Heart right ventricle (tissue), 16 donors: ENCODE results near the gene SRGAP1. TPM values are rescaled to one million over a fixed set of nuclear protein-coding genes. Genes with fewer than 3 reads are reported as not detected.

Experiments used
- ATAC-seq, 8 donors: fragments of 200-7000 bp; cut with Tn5 transposase; one replicate each; pipeline ENCODE4 v1.9.1; 2020; ENCODE audit warnings: mild to moderate bottlenecking in 8 of 8, moderate library complexity in 8 of 8, moderate number of reproducible peaks in 1 of 8
- DNase-seq, 2 donors: peaks; one replicate each; pipeline ENCODE4 v3.0.0-alpha.2; 2020
- H3K27ac ChIP-seq, 10 donors: fragments of 200-600 bp; sonication (generic) in 2 of 10; one replicate each; pipeline versions ENCODE4 v1.5.0 to v1.8.0; 2020 to 2022; ENCODE audit warnings: mild to moderate bottlenecking in 3 of 10
- H3K27me3 ChIP-seq, 7 donors: fragments of 200-600 bp; one replicate each; pipeline ENCODE4 v1.8.0; 2021 to 2022; ENCODE audit warnings: mild to moderate bottlenecking in 2 of 7
- H3K36me3 ChIP-seq, 9 donors: fragments of 200-600 bp; sonication (generic) in 1 of 9; one replicate each; pipeline versions ENCODE4 v1.5.0 to v1.8.0; 2020 to 2022; ENCODE audit warnings: mild to moderate bottlenecking in 2 of 9
- H3K4me1 ChIP-seq, 9 donors: fragments of 200-600 bp; sonication (generic) in 1 of 9; one replicate each; pipeline versions ENCODE4 v1.5.0 to v1.8.0; 2020 to 2022; ENCODE audit warnings: mild to moderate bottlenecking in 4 of 9
- H3K4me3 ChIP-seq, 10 donors: fragments of 200-600 bp; sonication (generic) in 2 of 10; one replicate each; pipeline versions ENCODE4 v1.5.0 to v1.8.0; 2020 to 2022; ENCODE audit warnings: mild to moderate bottlenecking in 7 of 10, moderate library complexity in 2 of 10
- H3K9me3 ChIP-seq, 11 donors: fragments of 200-600 bp in 10 of 11; sonication (generic) in 2 of 11; one replicate each; pipeline versions ENCODE4 v1.5.0 to v1.8.0; 2013 to 2022; ENCODE audit warnings: mild to moderate bottlenecking in 2 of 11, control low read depth in 1 of 11, moderate library complexity in 1 of 11
- CTCF ChIP-seq, 9 donors: fragments of 200-600 bp; sonication (generic) in 2 of 9; IDR thresholded peaks; one replicate each; pipeline versions ENCODE4 v1.5.0 to v1.8.0; 2021 to 2022; ENCODE audit warnings: antibody characterized with exemption in 9 of 9, mild to moderate bottlenecking in 5 of 9, moderate library complexity in 1 of 9
- WGBS, 2 donors: extraction: QIAGEN DNeasy Blood & Tissue Kit; methylation state at CpG; one replicate each; pipeline ENCODE4 v1.1.7; 2013; ENCODE audit warnings: inconsistent platforms in 1 of 2; 5-methylcytosine and 5-hydroxymethylcytosine counted together
- intact Hi-C, 10 donors: fragments of 100-400 bp; cut with DNase I; formaldehyde crosslinking; loops; one replicate each; pipeline versions ENCODE4 v1.11.1 to v1.14.2; 2022
- polyA plus RNA-seq, 2 donors: library from polyadenylated mRNA; stranded (reverse); fragments of 200-250 nt; gene quantifications; one replicate each; pipeline ENCODE4 v1.2.3, GENCODE V29; 2013
- total RNA-seq, 10 donors: library from RNA; stranded (reverse); fragmentation: NEBNext Ultra II Directional in 3 of 10; extraction: Animal tissue kit (Norgen Biotek cat#: 25700) in 3 of 10; gene quantifications; one replicate each; pipeline versions ENCODE4 v1.2.1 to v1.2.4, GENCODE V29; 2021 to 2023
- donor health status: Arrhythmogenic right ventricular cardiomyopathy.
- donor health status: ischemic (EF 13 %, LVEDD 7.1; RV severe dilation, severe dysfunction).
- donor health status: healthy with polysubstance abuse.
- donor health status: DM: no; HTN: yes; CAD: no.
- donor health status: DM: no; HTN: no; CAD: no.
- donor health status: ischemic (EF 25% LVEDD 6.9; RV normal size, moderate dysfunction).
- donor health status: ischemic (EF 25% LVEDD 5.7; RV mildly dilated, moderate dysfunction).
- donor health status: healthy.
- donor health status: DM: yes; HTN: yes; CAD: no.
- donor health status: Ischemic cardiomyopathy.
- donor health status: ischemic (EF 35%, LVEDD 5.7; RV mildly dilated, moderate dysfunction).
- donor health status: nonischemic (EF 11% LVEDD 7.7; RV severe dilation, severe dysfunction).
- donor health status: DM: yes; HTN: yes; CAD: no.
- donor health status: PGD.
- donor health status: ischemic (EF 29% LVEDD 5.4; RV normal size, mild dysfunction).
- donor health status: nonischemic (EF 23%, LVEDD 6.1; RV moderate dilation, normal function).

Gene SRGAP1
- total and polyA plus RNA-seq, 12 donors, result 1.3 to 6.4 (median 3.6) TPM

GRCh38 chr12:63966606-63966975 is 122.1 kb downstream of the SRGAP1 start:
- no peak for TF ChIP-seq CTCF (IDR thresholded peaks at IDR 0.05)
- no peak for ATAC-seq
- DNase-seq, result no peak
- Histone ChIP-seq H3K36me3 (no peaks in the 10 kb centered on the region), H3K4me3 (no peak overlapping the region), H3K27ac (no peak overlapping the region), H3K27me3 (no peaks in the 10 kb centered on the region), H3K4me1 (peaks cover 0 to 43% (median 3%) of the 10 kb centered on the region in 9 donors), H3K9me3 (no peaks in the 10 kb centered on the region)
- intact Hi-C loops, result no loop called here
- WGBS, 2 donors, result 92 to 96% methylated on average over 2 of the region's 2 CpGs

- no peak for DNase-seq
- H3K4me1 ChIP-seq, result peaks cover 0 to 43% (median 3%) of the 10 kb centered on the region in 9 donors
- no peak for TF ChIP-seq CTCF (IDR thresholded peaks at IDR 0.05)
- no peak overlapping the region for H3K27ac ChIP-seq
- no peaks in the 10 kb centered on the region for H3K27me3 ChIP-seq
- ATAC-seq, result no peak
- intact Hi-C loops, result no loop called here
- H3K36me3 ChIP-seq, result no peaks in the 10 kb centered on the region
- 79 to 88% methylated on average over 5 of the region's 5 CpGs for WGBS, 2 donors
- no peak overlapping the region for H3K4me3 ChIP-seq
- no peaks in the 10 kb centered on the region for H3K9me3 ChIP-seq
These were observed 123.1 kb downstream of the SRGAP1 start for GRCh38 chr12:63967358-63968145.

GRCh38 chr12:63968673-63969072 is 124.2 kb downstream of the SRGAP1 start:
- Histone ChIP-seq H3K4me3 (no peak overlapping the region), H3K27me3 (no peaks in the 10 kb centered on the region), H3K36me3 (no peaks in the 10 kb centered on the region), H3K27ac (no peak overlapping the region), H3K9me3 (no peaks in the 10 kb centered on the region), H3K4me1 (peaks cover 0 to 40% (median 3%) of the 10 kb centered on the region in 9 donors)
- WGBS, 2 donors, result 86 to 87% methylated on average over 6 of the region's 6 CpGs
- no peak for TF ChIP-seq CTCF (IDR thresholded peaks at IDR 0.05)
- intact Hi-C loops, result no loop called here
- no peak for DNase-seq
- ATAC-seq, result peak in 4 of 8 donors; percentile 20 to 75 (median 66)

- no peak for DNase-seq
- H3K4me3 ChIP-seq, result no peak overlapping the region
- no peak for TF ChIP-seq CTCF (IDR thresholded peaks at IDR 0.05)
- no peaks in the 10 kb centered on the region for H3K9me3 ChIP-seq
- no peak overlapping the region for H3K27ac ChIP-seq
- H3K36me3 ChIP-seq, result no peaks in the 10 kb centered on the region
- ATAC-seq, result no peak
- WGBS, 2 donors, result 98 to 99% methylated on average over 4 of the region's 4 CpGs
- intact Hi-C loops, result loop anchor here in 1 of 10 donors (10.0 kb wide), 1 partner anchor 132 kb away; the partner anchor contains the start of gene SRGAP1
- peaks cover 0 to under 1% (median 0%) of the 10 kb centered on the region in 9 donors for H3K4me1 ChIP-seq
- no peaks in the 10 kb centered on the region for H3K27me3 ChIP-seq
These were observed 132.4 kb downstream of the SRGAP1 start for GRCh38 chr12:63976902-63977395.
